RWPE2 (cell line): Measurements from ENCODE around the gene TRAPPC2L.

Experiments
- ATAC-seq: fragments of 200-7000 bp; cut with Tn5 transposase; 3 replicates; pipeline ENCODE4 v1.9.1; 2021; ENCODE audit warnings: low read depth
- DNase-seq: peaks from one replicate; pipeline ENCODE4 v3.0.0-alpha.2; 2020; ENCODE audit warnings: low spot score
- H3K27ac ChIP-seq: fragments of 450-650 bp; 2 replicates; pipeline ENCODE4 v1.5.1; 2017; ENCODE audit warnings: mild to moderate bottlenecking; ENCODE audit not compliant: poor library complexity, severe bottlenecking
- H3K27me3 ChIP-seq: fragments of 250-450 bp; sonication (Bioruptor Pico); 2 replicates; pipeline ENCODE4 v1.5.1; 2021; ENCODE audit warnings: mild to moderate bottlenecking, moderate library complexity; ENCODE audit not compliant: insufficient read depth, poor library complexity, severe bottlenecking
- H3K36me3 ChIP-seq: fragments of 250-450 bp; sonication (Bioruptor Pico); 2 replicates; pipeline ENCODE4 v1.5.1; 2020; ENCODE audit warnings: low read depth, mild to moderate bottlenecking, moderate library complexity
- H3K4me1 ChIP-seq: fragments of 250-450 bp; sonication (Bioruptor Pico); 2 replicates; pipeline ENCODE4 v1.5.1; 2021; ENCODE audit warnings: mild to moderate bottlenecking, moderate library complexity; ENCODE audit not compliant: insufficient read depth, poor library complexity, severe bottlenecking
- H3K4me3 ChIP-seq: fragments of 250-450 bp; sonication (Bioruptor Pico); 2 replicates; pipeline ENCODE4 v1.5.1; 2021; ENCODE audit warnings: mild to moderate bottlenecking, moderate library complexity; ENCODE audit not compliant: severe bottlenecking
- H3K9me3 ChIP-seq: fragments of 250-450 bp; sonication (Bioruptor Pico); 2 replicates; pipeline ENCODE4 v1.5.1; 2021; ENCODE audit warnings: mild to moderate bottlenecking, moderate library complexity; ENCODE audit not compliant: severe bottlenecking
- CTCF ChIP-seq: fragments of 450-650 bp; IDR thresholded peaks from one replicate; pipeline ENCODE4 v1.5.1; 2017; ENCODE audit warnings: mild to moderate bottlenecking, moderate library complexity; ENCODE audit not compliant: poor library complexity, severe bottlenecking

The TRAPPC2L gene

GRCh38 chr16:88862968-88863367, 6.0 kb downstream of the TRAPPC2L start:
- Histone ChIP-seq H3K9me3 (no peaks in the 10 kb centered on the region), H3K27ac (no peak overlapping the region), H3K4me1 (no peaks in the 10 kb centered on the region), H3K27me3 (no peaks in the 10 kb centered on the region), H3K36me3 (peaks cover 17% of the 10 kb centered on the region), H3K4me3 (no peak overlapping the region)
- ATAC-seq (no peak), DNase-seq (no peak)
- TF ChIP-seq CTCF, result no peak

- Histone ChIP-seq H3K4me3 (no peak overlapping the region), H3K27ac (no peak overlapping the region), H3K36me3 (peaks cover 17% of the 10 kb centered on the region), H3K27me3 (no peaks in the 10 kb centered on the region), H3K9me3 (no peaks in the 10 kb centered on the region), H3K4me1 (no peaks in the 10 kb centered on the region)
- no peak for TF ChIP-seq CTCF
- ATAC-seq (no peak), DNase-seq (no peak)
Observed at GRCh38 chr16:88863426-88863825, 6.5 kb downstream of the TRAPPC2L start.

- DNase-seq (no peak), ATAC-seq (no peak)
- Histone ChIP-seq H3K36me3 (peaks cover 13% of the 10 kb centered on the region), H3K9me3 (no peaks in the 10 kb centered on the region), H3K27me3 (no peaks in the 10 kb centered on the region), H3K27ac (no peak overlapping the region), H3K4me1 (no peaks in the 10 kb centered on the region), H3K4me3 (no peak overlapping the region)
- TF ChIP-seq CTCF, result no peak
Observed at GRCh38 chr16:88864099-88864498, 7.2 kb downstream of the TRAPPC2L start.

- H3K4me3 ChIP-seq, result no peak overlapping the region
- no peaks in the 10 kb centered on the region for H3K4me1 ChIP-seq
- H3K9me3 ChIP-seq, result no peaks in the 10 kb centered on the region
- TF ChIP-seq CTCF, result no peak
- no peak overlapping the region for H3K27ac ChIP-seq
- no peak for DNase-seq
- ATAC-seq, result no peak
- H3K36me3 ChIP-seq, result peaks cover 13% of the 10 kb centered on the region
- no peaks in the 10 kb centered on the region for H3K27me3 ChIP-seq
Observed at GRCh38 chr16:88864521-88864920, 7.6 kb downstream of the TRAPPC2L start.

GRCh38 chr16:88865310-88865709, 8.4 kb downstream of the TRAPPC2L start:
- TF ChIP-seq CTCF, result no peak
- Histone ChIP-seq H3K4me3 (no peak overlapping the region), H3K27ac (no peak overlapping the region), H3K4me1 (no peaks in the 10 kb centered on the region), H3K9me3 (no peaks in the 10 kb centered on the region), H3K27me3 (no peaks in the 10 kb centered on the region), H3K36me3 (peaks cover 7% of the 10 kb centered on the region)
- DNase-seq (no peak), ATAC-seq (no peak)
